K562 (cell line): ENCODE data around the gene PLCB1. TPM values are rescaled to one million over a fixed set of nuclear protein-coding genes. Genes with fewer than 3 reads are reported as not detected.

Source experiments
- ATAC-seq: fragments of 200-7000 bp; cut with Tn5 transposase; 3 replicates; pipeline ENCODE4 v1.9.1; 2020; ENCODE audit warnings: moderate library complexity
- BruUV-seq: library from RNA; stranded (reverse); fragments of 400-500 nt; replicated peaks from 2 replicates; lab custom pipeline; 2021; lab: Mats Ljungman, UMichigan
- CTCF ChIA-PET: fragments of 300-600 bp; formaldehyde crosslinking; extraction: SDS; loops from one replicate; lab custom pipeline; 2021; ENCODE audit warnings: low intra/inter-chr PET ratio; lab: Yijun Ruan, JAX
- POLR2A ChIA-PET: fragments of 300-600, 350-650 bp; sonication (Branson Sonifier 250); formaldehyde crosslinking; extraction: SDS; loops from one replicate; lab custom pipeline; 2021; ENCODE audit warnings: antibody characterized with exemption, inconsistent platforms; lab: Yijun Ruan, JAX
- DNase-seq, 4 experiments: peaks; one replicate each; pipeline versions ENCODE4 v3.0.0 to v3.0.0-alpha.2; 2011 to 2018; ENCODE audit warnings: low spot score in 3 of 4, mixed read lengths in 3 of 4; ENCODE audit errors: extremely low read depth in 1 of 4
- FAIRE-seq: peaks from 2 replicates; lab custom pipeline; 2011; peaks lifted over from hg19 to GRCh38; lab: Jason Lieb, UNC
- H2AFZ ChIP-seq: 2 replicates; pipeline ENCODE4 v1.6.0; 2011; ENCODE audit warnings: low read depth, low read length, control low read depth, inconsistent platforms
- H3K27ac ChIP-seq: fragments of 200-600 bp; 3 replicates; pipeline ENCODE4 v1.8.0; 2011; ENCODE audit warnings: low read depth, mild to moderate bottlenecking, control low read depth, inconsistent platforms, low read length, moderate library complexity, mixed read lengths; ENCODE audit errors: extremely low read depth
- H3K27me3 ChIP-seq, 2 experiments: fragments of 300-600 bp in 1 of 2; 2 replicates in 1 of 2; 3 replicates in 1 of 2; pipeline versions ENCODE4 v1.6.0 to v1.8.0; 2011; ENCODE audit warnings: inconsistent platforms in 2 of 2, low read length in 2 of 2, mild to moderate bottlenecking in 1 of 2, mixed read lengths in 1 of 2, moderate library complexity in 1 of 2; ENCODE audit not compliant: control insufficient read depth in 2 of 2, insufficient read depth in 2 of 2
- H3K36me3 ChIP-seq: fragments of 300-600 bp; 3 replicates; pipeline ENCODE4 v1.8.0; 2011; ENCODE audit warnings: mild to moderate bottlenecking, low read length, inconsistent platforms; ENCODE audit not compliant: control insufficient read depth, insufficient read depth
- H3K4me1 ChIP-seq, 2 experiments: fragments of 200-600 bp in 1 of 2; replicated peaks in 1 of 2; 2 replicates in 1 of 2; 3 replicates in 1 of 2; pipeline versions ENCODE4 v1.5.1 to v1.8.0; 2011; ENCODE audit warnings: inconsistent platforms in 2 of 2, low read length in 2 of 2, mild to moderate bottlenecking in 1 of 2, mixed read lengths in 1 of 2, moderate library complexity in 1 of 2; ENCODE audit not compliant: control insufficient read depth in 2 of 2, insufficient read depth in 2 of 2
- H3K4me2 ChIP-seq: 2 replicates; pipeline ENCODE4 v1.6.1; 2011; ENCODE audit warnings: low read length, control low read depth, inconsistent platforms, mixed read lengths; ENCODE audit not compliant: insufficient read depth
- H3K4me3 ChIP-seq: fragments of 200-600 bp; sonication (generic), shearing (Covaris generic); 2 replicates; pipeline ENCODE4 v1.5.1; 2016; ENCODE audit warnings: control low read depth, inconsistent platforms
- H3K79me2 ChIP-seq: fragments of 200-600 bp; 3 replicates; pipeline ENCODE4 v1.8.0; 2011; ENCODE audit warnings: low read length, inconsistent platforms; ENCODE audit not compliant: control insufficient read depth, insufficient read depth
- H3K9ac ChIP-seq, 2 experiments: 2 replicates each; pipeline versions ENCODE4 v1.6.0 to v1.6.1; 2011; ENCODE audit warnings: low read depth in 2 of 2, low read length in 2 of 2, control low read depth in 1 of 2, inconsistent platforms in 1 of 2, mild to moderate bottlenecking in 1 of 2, mixed read lengths in 1 of 2; ENCODE audit not compliant: insufficient read depth in 1 of 2
- H3K9me1 ChIP-seq: one replicate; pipeline ENCODE4 v1.6.0; 2011; ENCODE audit warnings: inconsistent platforms, mild to moderate bottlenecking, low read length, moderate library complexity; ENCODE audit not compliant: control insufficient read depth, insufficient read depth
- H3K9me3 ChIP-seq: replicated peaks from 2 replicates; pipeline ENCODE4 v1.5.1; 2011; ENCODE audit warnings: low read depth, low read length, inconsistent platforms; ENCODE audit not compliant: control insufficient read depth, insufficient read depth
- H4K20me1 ChIP-seq: replicated peaks from 2 replicates; pipeline ENCODE4 v1.6.1; 2011; ENCODE audit warnings: low read length, inconsistent platforms, mixed read lengths; ENCODE audit not compliant: control insufficient read depth, insufficient read depth
- ERF ChIP-seq: fragments of 450-650 bp; formaldehyde crosslinking; IDR thresholded peaks from 2 replicates; pipeline ENCODE4 v1.4.0; 2020; ENCODE audit warnings: mild to moderate bottlenecking, mixed read lengths
- FOXA3 ChIP-seq, 2 experiments: fragments of 450-650 bp in 1 of 2; sonication (generic) in 1 of 2; formaldehyde crosslinking; IDR thresholded peaks in 1 of 2; conservative IDR thresholded peaks in 1 of 2; 2 replicates each; pipeline versions ENCODE4 v1.4.0 to v1.8.0; 2020 to 2022; ENCODE audit warnings: mild to moderate bottlenecking in 2 of 2, missing genetic modification reagents in 1 of 2
- MBD2 ChIP-seq: sonication (generic); IDR thresholded peaks from 2 replicates; pipeline ENCODE4 v1.6.1; 2016; ENCODE audit warnings: low read depth, borderline replicate concordance
- ZNF764 ChIP-seq: fragments of 250-450 bp; sonication (Bioruptor Pico); IDR thresholded peaks from 2 replicates; pipeline ENCODE4 v1.4.0; 2020; ENCODE audit warnings: low read depth, mild to moderate bottlenecking, moderate library complexity
- WGBS: fragments of 100-300 bp; shearing (Covaris generic); methylation state at CpG from one replicate; pipeline ENCODE4 v1.1.6; 2016; ENCODE audit warnings: low coverage, mixed read lengths; ENCODE audit not compliant: insufficient coverage; ENCODE audit errors: missing lambda C conversion rate; 5-methylcytosine and 5-hydroxymethylcytosine counted together
- in situ Hi-C: fragments of 300-500 bp; cut with MboI; formaldehyde crosslinking; loops from 4 replicates; pipeline ENCODE4 v1.15.0; 2018; ENCODE audit warnings: inconsistent platforms, mixed read lengths
- intact Hi-C: fragments of 100-400 bp; cut with micrococcal nuclease; formaldehyde crosslinking; loops from 2 replicates; pipeline ENCODE4 v1.14.2; 2022
- polyA plus RNA-seq, 8 experiments: library from polyadenylated mRNA; depleted of rRNA in 4 of 8; stranded (reverse) in 5 of 8; unstranded in 3 of 8; fragments of >200 nt; fragmentation: Nextera tagmentation in 2 of 8; fragmentation: Illumina TruSeq in 1 of 8; extraction: Ambion mirVana in 2 of 8; extraction: Trizol in 1 of 8; gene quantifications; 2 replicates each; pipeline versions ENCODE4 v1.2.1 to v1.2.3, GENCODE V29; 2011 to 2014; ENCODE audit warnings: inconsistent platforms in 1 of 8, missing spikeins in 1 of 8
- total RNA-seq, 7 experiments: library from RNA; depleted of rRNA in 6 of 7; stranded (reverse); fragments of >200 nt in 6 of 7; fragmentation: Illumina TruSeq in 2 of 7; extraction: Trizol in 2 of 7; gene quantifications; 2 replicates each; pipeline versions ENCODE4 v1.2.1 to v1.2.3, GENCODE V29; 2011 to 2021; ENCODE audit warnings: low replicate concordance in 1 of 7
- TF ChIP-seq, protein P1 (sequence below): fragments of 250-450 bp; sonication (Bioruptor Pico); IDR thresholded peaks from 2 replicates; pipeline ENCODE4 v1.8.0; 2021; ENCODE audit warnings: moderate library complexity, mild to moderate bottlenecking, inconsistent platforms
- TF ChIP-seq, protein P2 (sequence below): sonication (generic); formaldehyde crosslinking; IDR thresholded peaks from 2 replicates; pipeline ENCODE4 v1.8.1; 2023; ENCODE audit warnings: missing genetic modification reagents, mild to moderate bottlenecking, borderline replicate concordance

The PLCB1 gene
- total and polyA plus RNA-seq, 9 of the 15 experiments (the other 6 are each of a cell fraction or from before 2014, with no cell fraction given), result 0.34 to 3.1 (median 1.3) TPM

DNA sequence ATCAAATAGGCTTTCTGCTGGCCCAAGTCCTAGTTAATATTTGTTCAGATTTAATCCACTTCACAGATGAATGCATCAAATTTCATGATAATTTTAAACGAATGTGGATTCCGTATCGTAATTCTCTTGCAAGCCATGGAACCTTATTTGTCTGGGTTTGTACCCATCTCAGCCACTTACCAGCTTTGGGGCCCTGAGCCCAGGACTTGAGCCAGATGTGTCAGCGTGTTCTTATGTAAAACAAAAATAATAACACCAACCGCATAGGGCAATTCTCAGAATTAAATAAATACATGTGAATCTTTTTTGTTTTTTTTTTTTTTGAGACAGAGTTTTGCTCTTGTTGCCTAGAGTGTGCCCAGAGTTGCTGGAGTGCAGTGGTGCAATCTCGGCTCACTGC lies 654.3 kb downstream of the PLCB1 start:
- intact Hi-C loops, result no loop called here
- Histone ChIP-seq H3K27me3 (no peaks in the 10 kb centered on the region), H3K36me3 (no peaks in the 10 kb centered on the region), H3K79me2 (no peaks in the 10 kb centered on the region), H3K4me1 (no peaks in the 10 kb centered on the region), H3K9me1 (no peaks in the 10 kb centered on the region), H3K27ac (no peak overlapping the region), H4K20me1 (no peaks in the 10 kb centered on the region), H3K4me3 (no peak overlapping the region), H2AFZ (no peak overlapping the region), H3K4me2 (no peak overlapping the region), H3K9ac (no peak overlapping the region), H3K9me3 (no peaks in the 10 kb centered on the region)
- ChIA-PET POLR2A (no interaction called here), CTCF (no interaction called here)
- WGBS, result 2% methylated on average over 5 of the region's 6 CpGs
- BruUV-seq, result no TSS peak
- in situ Hi-C loops, result no loop called here
- FAIRE-seq (no peak), ATAC-seq (no peak), DNase-seq (no peak)
- no peak for TF ChIP-seq ERF (CRISPR knock-in tag)
- TF ChIP-seq, protein P1, sequence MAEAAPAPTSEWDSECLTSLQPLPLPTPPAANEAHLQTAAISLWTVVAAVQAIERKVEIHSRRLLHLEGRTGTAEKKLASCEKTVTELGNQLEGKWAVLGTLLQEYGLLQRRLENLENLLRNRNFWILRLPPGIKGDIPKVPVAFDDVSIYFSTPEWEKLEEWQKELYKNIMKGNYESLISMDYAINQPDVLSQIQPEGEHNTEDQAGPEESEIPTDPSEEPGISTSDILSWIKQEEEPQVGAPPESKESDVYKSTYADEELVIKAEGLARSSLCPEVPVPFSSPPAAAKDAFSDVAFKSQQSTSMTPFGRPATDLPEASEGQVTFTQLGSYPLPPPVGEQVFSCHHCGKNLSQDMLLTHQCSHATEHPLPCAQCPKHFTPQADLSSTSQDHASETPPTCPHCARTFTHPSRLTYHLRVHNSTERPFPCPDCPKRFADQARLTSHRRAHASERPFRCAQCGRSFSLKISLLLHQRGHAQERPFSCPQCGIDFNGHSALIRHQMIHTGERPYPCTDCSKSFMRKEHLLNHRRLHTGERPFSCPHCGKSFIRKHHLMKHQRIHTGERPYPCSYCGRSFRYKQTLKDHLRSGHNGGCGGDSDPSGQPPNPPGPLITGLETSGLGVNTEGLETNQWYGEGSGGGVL (CRISPR knock-in tag), result no peak
- TF ChIP-seq, protein P2, sequence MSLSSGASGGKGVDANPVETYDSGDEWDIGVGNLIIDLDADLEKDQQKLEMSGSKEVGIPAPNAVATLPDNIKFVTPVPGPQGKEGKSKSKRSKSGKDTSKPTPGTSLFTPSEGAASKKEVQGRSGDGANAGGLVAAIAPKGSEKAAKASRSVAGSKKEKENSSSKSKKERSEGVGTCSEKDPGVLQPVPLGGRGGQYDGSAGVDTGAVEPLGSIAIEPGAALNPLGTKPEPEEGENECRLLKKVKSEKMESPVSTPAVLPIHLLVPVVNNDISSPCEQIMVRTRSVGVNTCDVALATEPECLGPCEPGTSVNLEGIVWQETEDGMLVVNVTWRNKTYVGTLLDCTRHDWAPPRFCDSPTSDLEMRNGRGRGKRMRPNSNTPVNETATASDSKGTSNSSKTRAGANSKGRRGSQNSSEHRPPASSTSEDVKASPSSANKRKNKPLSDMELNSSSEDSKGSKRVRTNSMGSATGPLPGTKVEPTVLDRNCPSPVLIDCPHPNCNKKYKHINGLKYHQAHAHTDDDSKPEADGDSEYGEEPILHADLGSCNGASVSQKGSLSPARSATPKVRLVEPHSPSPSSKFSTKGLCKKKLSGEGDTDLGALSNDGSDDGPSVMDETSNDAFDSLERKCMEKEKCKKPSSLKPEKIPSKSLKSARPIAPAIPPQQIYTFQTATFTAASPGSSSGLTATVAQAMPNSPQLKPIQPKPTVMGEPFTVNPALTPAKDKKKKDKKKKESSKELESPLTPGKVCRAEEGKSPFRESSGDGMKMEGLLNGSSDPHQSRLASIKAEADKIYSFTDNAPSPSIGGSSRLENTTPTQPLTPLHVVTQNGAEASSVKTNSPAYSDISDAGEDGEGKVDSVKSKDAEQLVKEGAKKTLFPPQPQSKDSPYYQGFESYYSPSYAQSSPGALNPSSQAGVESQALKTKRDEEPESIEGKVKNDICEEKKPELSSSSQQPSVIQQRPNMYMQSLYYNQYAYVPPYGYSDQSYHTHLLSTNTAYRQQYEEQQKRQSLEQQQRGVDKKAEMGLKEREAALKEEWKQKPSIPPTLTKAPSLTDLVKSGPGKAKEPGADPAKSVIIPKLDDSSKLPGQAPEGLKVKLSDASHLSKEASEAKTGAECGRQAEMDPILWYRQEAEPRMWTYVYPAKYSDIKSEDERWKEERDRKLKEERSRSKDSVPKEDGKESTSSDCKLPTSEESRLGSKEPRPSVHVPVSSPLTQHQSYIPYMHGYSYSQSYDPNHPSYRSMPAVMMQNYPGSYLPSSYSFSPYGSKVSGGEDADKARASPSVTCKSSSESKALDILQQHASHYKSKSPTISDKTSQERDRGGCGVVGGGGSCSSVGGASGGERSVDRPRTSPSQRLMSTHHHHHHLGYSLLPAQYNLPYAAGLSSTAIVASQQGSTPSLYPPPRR, result no peak
- no peak for TF ChIP-seq FOXA3 (CRISPR knock-in tag; conservative IDR thresholded peaks at IDR 0.05 in 1 of 2, IDR thresholded peaks at IDR 0.05 in 1 of 2)
- no peak for TF ChIP-seq MBD2
- no peak for TF ChIP-seq ZNF764 (CRISPR knock-in tag)
